GM23248 (cell line): Measurements from ENCODE around the gene CEP85. TPM values are rescaled to one million over a fixed set of nuclear protein-coding genes. Genes with fewer than 3 reads are reported as not detected.

ENCODE experiments used
- DNase-seq: peaks from one replicate; pipeline ENCODE4 v3.0.0-alpha.2; 2015
- H2AFZ ChIP-seq: fragments of 200-600 bp; sonication (generic); 2 replicates; pipeline ENCODE4 v1.6.1; 2016; ENCODE audit warnings: antibody characterized with exemption
- H3F3A ChIP-seq: fragments of 200-600 bp; sonication (generic); 2 replicates; pipeline ENCODE4 v1.6.1; 2016; ENCODE audit warnings: mild to moderate bottlenecking, antibody characterized with exemption, mixed run types; ENCODE audit not compliant: insufficient read depth
- H3K27ac ChIP-seq: fragments of 200-600 bp; sonication (generic); 2 replicates; pipeline ENCODE4 v1.5.1; 2016; ENCODE audit warnings: mild to moderate bottlenecking
- H3K27me3 ChIP-seq: fragments of 200-600 bp; sonication (generic); replicated peaks from 2 replicates; pipeline ENCODE4 v1.6.1; 2016; ENCODE audit warnings: mild to moderate bottlenecking; ENCODE audit not compliant: insufficient read depth
- H3K36me3 ChIP-seq: fragments of 200-600 bp; sonication (generic); 2 replicates; pipeline ENCODE4 v1.6.1; 2016; ENCODE audit warnings: low read depth, mild to moderate bottlenecking
- H3K4me1 ChIP-seq: fragments of 200-600 bp; sonication (generic); 2 replicates; pipeline ENCODE4 v1.6.1; 2016; ENCODE audit warnings: mild to moderate bottlenecking; ENCODE audit not compliant: insufficient read depth
- H3K4me2 ChIP-seq: fragments of 200-600 bp; sonication (generic); one replicate; pipeline ENCODE4 v1.6.1; 2016; ENCODE audit warnings: mild to moderate bottlenecking; ENCODE audit not compliant: unreplicated experiment
- H3K4me3 ChIP-seq: fragments of 200-600 bp; sonication (generic); 2 replicates; pipeline ENCODE4 v1.5.1; 2016; ENCODE audit warnings: mild to moderate bottlenecking
- H3K79me2 ChIP-seq: fragments of 200-600 bp; sonication (generic); 2 replicates; pipeline ENCODE4 v1.6.1; 2016; ENCODE audit warnings: mild to moderate bottlenecking; ENCODE audit not compliant: insufficient read depth
- H3K9ac ChIP-seq: fragments of 200-600 bp; sonication (generic); 2 replicates; pipeline ENCODE4 v1.6.1; 2016; ENCODE audit warnings: mild to moderate bottlenecking
- H3K9me2 ChIP-seq: fragments of 200-600 bp; sonication (generic); 2 replicates; pipeline ENCODE4 v1.6.1; 2016; ENCODE audit warnings: mixed run types, mild to moderate bottlenecking, moderate library complexity; ENCODE audit not compliant: insufficient read depth
- H3K9me3 ChIP-seq: fragments of 200-600 bp; sonication (generic); one replicate; pipeline ENCODE4 v1.6.1; 2017; ENCODE audit warnings: low read depth
- H4K20me1 ChIP-seq: fragments of 200-600 bp; sonication (generic); 2 replicates; pipeline ENCODE4 v1.6.0; 2016; ENCODE audit not compliant: insufficient read depth
- EZH2 ChIP-seq: fragments of 200-600 bp; sonication (generic); IDR thresholded peaks from 2 replicates; pipeline ENCODE4 v1.6.1; 2018; ENCODE audit warnings: antibody characterized with exemption, mild to moderate bottlenecking; ENCODE audit not compliant: insufficient read depth, poor library complexity, severe bottlenecking
- EZH2phosphoT487 ChIP-seq: fragments of 200-600 bp; sonication (generic); IDR thresholded peaks from 2 replicates; pipeline ENCODE4 v1.6.1; 2018; ENCODE audit warnings: antibody characterized with exemption, moderate library complexity, mild to moderate bottlenecking, low read depth; ENCODE audit not compliant: insufficient read depth
- WGBS, 2 experiments: methylation state at CpG; one replicate each; pipeline ENCODE4 v1.1.6; 2015 to 2017; ENCODE audit warnings: low lambda C conversion rate in 2 of 2, low coverage in 1 of 2; ENCODE audit errors: missing lambda C conversion rate in 2 of 2; 5-methylcytosine and 5-hydroxymethylcytosine counted together
- in situ Hi-C: fragments of 300-500 bp; cut with MboI; formaldehyde crosslinking; loops from 2 replicates; pipeline ENCODE4 v1.15.0; 2020
- polyA plus RNA-seq: library from polyadenylated mRNA; unstranded; fragments of >200 nt; fragmentation: Nextera tagmentation; extraction: Ambion mirVana; gene quantifications from 2 replicates; pipeline ENCODE4 v1.2.1, GENCODE V29; 2016
- total RNA-seq: library from RNA; depleted of rRNA; stranded (reverse); fragments of >200 nt; shearing (Covaris generic); gene quantifications from 2 replicates; pipeline ENCODE4 v1.2.3, GENCODE V29; 2014

The CEP85 gene
- total and polyA plus RNA-seq, 2 experiments from 2014 or later, result 5.0 to 6.2 TPM

- peak overlapping the region; percentile 85 for H3K4me3 ChIP-seq
- peak overlapping the region; percentile 95 for H3K27ac ChIP-seq
- H3K36me3 ChIP-seq, result 0 out of 2 replicates have a peak, but pooled peaks cover 8% of the 10 kb centered on the region
- H4K20me1 ChIP-seq, result peaks cover 3% of the 10 kb centered on the region; the same call in 1 of the 2 replicates
- H3K4me1 ChIP-seq, result peaks cover 73% of the 10 kb centered on the region
- H3K4me2 ChIP-seq, result peak overlapping the region; percentile 90
- H3K9me2 ChIP-seq, result no peaks in the 10 kb centered on the region
- H3K79me2 ChIP-seq, result peaks cover 34% of the 10 kb centered on the region
- TF ChIP-seq EZH2phosphoT487, result no peak
- no peak for TF ChIP-seq EZH2
- in situ Hi-C loops, result no loop called here
- H3K27me3 ChIP-seq, result no peaks in the 10 kb centered on the region
- H3F3A ChIP-seq, result peaks cover 78% of the 10 kb centered on the region
- peak; percentile 97 for DNase-seq
- H3K9me3 ChIP-seq, result no peaks in the 10 kb centered on the region
- 7 to 15% methylated on average over 9 of the region's 9 CpGs for WGBS, 2 experiments
- H2AFZ ChIP-seq, result no peak overlapping the region
- H3K9ac ChIP-seq, result peak overlapping the region; percentile 87
Observed at GRCh38 chr1:26278724-26279455, 44.9 kb downstream of the CEP85 start.

DNA sequence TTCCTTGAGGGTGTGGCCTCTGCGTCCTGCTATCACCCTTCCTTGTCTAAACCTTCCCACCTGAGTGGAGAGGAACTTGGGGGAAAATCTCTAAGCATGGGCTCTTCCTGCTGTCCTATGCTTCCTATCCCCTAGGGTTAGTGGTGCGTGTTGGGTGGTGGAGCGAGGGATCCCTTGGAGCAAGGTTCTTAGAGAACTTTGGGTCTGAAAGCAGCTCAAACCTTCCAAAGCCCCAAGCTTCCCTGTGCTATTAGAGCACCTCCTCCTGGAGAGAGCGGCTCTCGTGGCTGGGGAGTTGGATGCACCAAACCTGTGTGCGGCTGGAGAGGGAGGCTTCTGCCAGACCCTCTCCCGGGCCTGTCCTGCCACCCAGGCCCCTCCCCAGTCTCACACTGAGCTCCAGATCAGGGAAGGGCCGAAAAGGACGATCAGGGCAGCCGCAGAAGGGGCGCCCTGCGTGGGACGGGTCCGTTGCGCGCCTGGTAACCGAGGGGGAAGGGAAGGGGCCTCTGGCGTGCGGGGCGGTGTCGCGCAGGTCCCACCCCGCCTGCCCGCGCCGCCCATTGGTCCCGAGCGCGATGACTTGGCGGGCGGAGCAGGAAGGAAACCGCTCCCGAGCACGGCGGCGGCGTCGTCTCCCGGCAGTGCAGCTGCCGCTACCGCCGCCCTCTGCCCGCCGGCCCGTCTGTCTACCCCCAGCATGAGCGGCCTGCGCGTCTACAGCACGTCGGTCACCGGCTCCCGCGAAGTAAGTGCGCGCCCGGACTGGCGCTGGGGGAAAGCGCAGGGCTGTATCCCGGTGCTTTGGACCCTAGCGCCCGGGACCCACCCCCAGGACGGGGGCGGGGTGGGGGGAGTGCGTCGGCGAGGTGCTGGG, 45.7 kb downstream of the CEP85 start, which contains the start of gene SH3BGRL3:
Gene SH3BGRL3 (plus strand): TSS at position 631 of the 877 bp plus-strand sequence. CDS start 70 bp downstream, at position 701.
- TF ChIP-seq EZH2phosphoT487, result no peak
- H3K36me3 ChIP-seq, result 0 out of 2 replicates have a peak, but pooled peaks cover 8% of the 10 kb centered on the region
- H4K20me1 ChIP-seq, result peaks cover 3% of the 10 kb centered on the region; the same call in 1 of the 2 replicates
- peak within 1 kb of the TSS; percentile 95 for H3K27ac ChIP-seq
- no peaks in the 10 kb centered on the region for H3K9me3 ChIP-seq
- no peaks in the 10 kb centered on the region for H3K27me3 ChIP-seq
- WGBS, 2 experiments, result 0 to 2% methylated on average over 30 to 39 of the region's 66 CpGs
- H3K4me3 ChIP-seq, result peak within 1 kb of the TSS; percentile 85
- in situ Hi-C loops, result no loop called here
- H3K9ac ChIP-seq, result peak within 1 kb of the TSS; percentile 87
- H3F3A ChIP-seq, result peaks cover 77% of the 10 kb centered on the region
- H2AFZ ChIP-seq, result peak within 1 kb of the TSS; percentile 55; the same call in 1 of the 2 replicates
- no peaks in the 10 kb centered on the region for H3K9me2 ChIP-seq
- peaks cover 79% of the 10 kb centered on the region for H3K4me1 ChIP-seq
- peak within 1 kb of the TSS; percentile 90 for H3K4me2 ChIP-seq
- peak; percentile 92 for DNase-seq
- H3K79me2 ChIP-seq, result peaks cover 34% of the 10 kb centered on the region

- H3K4me3 ChIP-seq, result peak overlapping the region; percentile 85
- no peak overlapping the region for H2AFZ ChIP-seq
- H3K36me3 ChIP-seq, result 0 out of 2 replicates have a peak, but pooled peaks cover 8% of the 10 kb centered on the region
- peaks cover 3% of the 10 kb centered on the region; the same call in 1 of the 2 replicates for H4K20me1 ChIP-seq
- peak overlapping the region; percentile 87 for H3K9ac ChIP-seq
- DNase-seq, result peak; percentile 80
- H3K79me2 ChIP-seq, result peaks cover 34% of the 10 kb centered on the region
- no peaks in the 10 kb centered on the region for H3K9me3 ChIP-seq
- peaks cover 76% of the 10 kb centered on the region for H3K4me1 ChIP-seq
- 5 to 16% methylated on average over 8 to 19 of the region's 20 CpGs for WGBS, 2 experiments
- in situ Hi-C loops, result no loop called here
- peaks cover 69% of the 10 kb centered on the region for H3F3A ChIP-seq
- peak overlapping the region; percentile 90 for H3K4me2 ChIP-seq
- no peaks in the 10 kb centered on the region for H3K27me3 ChIP-seq
- peak overlapping the region; percentile 95 for H3K27ac ChIP-seq
- no peaks in the 10 kb centered on the region for H3K9me2 ChIP-seq
- TF ChIP-seq EZH2phosphoT487, result no peak
- TF ChIP-seq EZH2, result no peak
Observed at GRCh38 chr1:26280333-26281042, 46.5 kb downstream of the CEP85 start.
